OCI-LY1 (cell line): ENCODE data around the gene TXNDC11.

Source experiments
- H2AFZ ChIP-seq: fragments of 200-600 bp; sonication (generic), shearing (Covaris generic); 2 replicates; pipeline ENCODE4 v1.6.0; 2014; ENCODE audit warnings: antibody characterized with exemption, mild to moderate bottlenecking, low read length
- H3F3A ChIP-seq: fragments of 200-600 bp; sonication (generic), shearing (Covaris generic); 2 replicates; pipeline ENCODE4 v1.6.0; 2014; ENCODE audit warnings: mild to moderate bottlenecking, antibody characterized with exemption, low read length, moderate library complexity; ENCODE audit not compliant: insufficient read depth
- H3K27ac ChIP-seq: fragments of 200-600 bp; sonication (generic); 2 replicates; pipeline ENCODE4 v1.5.1; 2014; ENCODE audit warnings: low read length, mixed run types, mild to moderate bottlenecking, low read depth; ENCODE audit not compliant: poor library complexity, severe bottlenecking
- H3K27me3 ChIP-seq: fragments of 200-600 bp; sonication (generic); 2 replicates; pipeline ENCODE4 v1.6.0; 2014; ENCODE audit warnings: antibody characterized with exemption, mild to moderate bottlenecking, low read length, moderate library complexity; ENCODE audit not compliant: insufficient read depth
- H3K36me3 ChIP-seq: fragments of 200-600 bp; sonication (generic); 2 replicates; pipeline ENCODE4 v1.6.1; 2014; ENCODE audit warnings: mild to moderate bottlenecking, antibody characterized with exemption, low read length, moderate library complexity, mixed read lengths; ENCODE audit not compliant: insufficient read depth
- H3K4me1 ChIP-seq: fragments of 200-600 bp; sonication (generic); 2 replicates; pipeline ENCODE4 v1.5.1; 2014; ENCODE audit warnings: mild to moderate bottlenecking, low read length, moderate library complexity; ENCODE audit not compliant: insufficient read depth, severe bottlenecking
- H3K4me2 ChIP-seq: fragments of 200-600 bp; sonication (generic), shearing (Covaris generic); 2 replicates; pipeline ENCODE4 v1.6.1; 2014; ENCODE audit warnings: low read length
- H3K4me3 ChIP-seq: fragments of 200-600 bp; sonication (generic); 2 replicates; pipeline ENCODE4 v1.5.1; 2014; ENCODE audit warnings: low read length, low read depth, mild to moderate bottlenecking, mixed read lengths; ENCODE audit not compliant: poor library complexity, severe bottlenecking
- H3K79me2 ChIP-seq: fragments of 200-600 bp; shearing (Covaris generic); 2 replicates; pipeline ENCODE4 v1.6.1; 2016; ENCODE audit warnings: mixed run types, low read length, mixed read lengths; ENCODE audit not compliant: insufficient read depth
- H3K9ac ChIP-seq: fragments of 200-600 bp; sonication (generic), shearing (Covaris generic); 2 replicates; pipeline ENCODE4 v1.6.1; 2014; ENCODE audit warnings: mild to moderate bottlenecking, low read length, mixed read lengths
- H3K9me2 ChIP-seq: fragments of 200-600 bp; sonication (generic), shearing (Covaris generic); 2 replicates; pipeline ENCODE4 v1.6.1; 2014; ENCODE audit warnings: low read depth, mild to moderate bottlenecking, low read length, mixed read lengths
- H3K9me3 ChIP-seq: fragments of 200-600 bp; shearing (Covaris generic); 2 replicates; pipeline ENCODE4 v1.6.1; 2014; ENCODE audit warnings: low read length, mixed read lengths
- H4K20me1 ChIP-seq: fragments of 200-600 bp; sonication (generic), shearing (Covaris generic); 2 replicates; pipeline ENCODE4 v1.6.0; 2016; ENCODE audit warnings: mild to moderate bottlenecking, low read length; ENCODE audit not compliant: insufficient read depth
- EZH2 ChIP-seq: fragments of 200-600 bp; sonication (generic), shearing (Covaris generic); IDR thresholded peaks from 2 replicates; pipeline ENCODE4 v1.8.0; 2017; ENCODE audit warnings: borderline replicate concordance, mixed run types, mild to moderate bottlenecking, antibody characterized with exemption, low read length, moderate library complexity, mixed read lengths
- TF ChIP-seq, protein P1 (sequence below): fragments of 200-600 bp; sonication (generic), shearing (Covaris generic); IDR thresholded peaks from 2 replicates; pipeline ENCODE4 v1.5.1; 2017; ENCODE audit warnings: mild to moderate bottlenecking, antibody characterized with exemption, low read length, moderate library complexity, mixed read lengths

Gene TXNDC11

DNA sequence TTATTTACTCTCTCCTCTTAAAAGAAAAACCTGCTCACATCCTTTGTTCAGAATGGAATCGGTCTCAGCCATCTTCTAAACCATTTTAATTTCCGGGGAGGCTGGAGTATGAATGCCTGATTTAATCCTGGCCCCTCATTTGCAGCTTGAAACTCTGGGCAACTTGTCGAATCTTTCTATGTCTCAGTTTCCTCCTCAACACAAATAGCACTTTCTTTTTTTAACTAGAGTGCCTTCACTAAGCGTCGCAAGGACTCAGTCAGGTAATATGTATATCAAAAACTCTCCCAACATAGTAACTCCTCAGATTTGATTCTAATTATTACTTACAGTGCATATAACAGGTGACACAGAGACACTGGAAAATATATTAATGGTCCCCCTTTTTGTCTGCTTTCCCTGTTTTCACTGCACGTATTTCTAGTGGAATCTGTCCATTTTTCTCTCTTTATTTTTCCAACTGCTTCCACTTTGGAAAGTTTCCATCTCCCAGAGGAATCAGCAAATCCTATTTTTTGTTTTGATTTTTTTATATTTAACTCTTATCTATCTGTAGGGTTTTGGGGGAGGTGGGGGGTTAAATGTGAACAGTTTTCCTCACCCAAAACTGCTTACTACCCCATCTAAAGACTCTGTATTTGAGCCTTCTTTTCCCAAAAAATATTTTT lies 55.8 kb downstream of the TXNDC11 start:
- TF ChIP-seq, protein P1, sequence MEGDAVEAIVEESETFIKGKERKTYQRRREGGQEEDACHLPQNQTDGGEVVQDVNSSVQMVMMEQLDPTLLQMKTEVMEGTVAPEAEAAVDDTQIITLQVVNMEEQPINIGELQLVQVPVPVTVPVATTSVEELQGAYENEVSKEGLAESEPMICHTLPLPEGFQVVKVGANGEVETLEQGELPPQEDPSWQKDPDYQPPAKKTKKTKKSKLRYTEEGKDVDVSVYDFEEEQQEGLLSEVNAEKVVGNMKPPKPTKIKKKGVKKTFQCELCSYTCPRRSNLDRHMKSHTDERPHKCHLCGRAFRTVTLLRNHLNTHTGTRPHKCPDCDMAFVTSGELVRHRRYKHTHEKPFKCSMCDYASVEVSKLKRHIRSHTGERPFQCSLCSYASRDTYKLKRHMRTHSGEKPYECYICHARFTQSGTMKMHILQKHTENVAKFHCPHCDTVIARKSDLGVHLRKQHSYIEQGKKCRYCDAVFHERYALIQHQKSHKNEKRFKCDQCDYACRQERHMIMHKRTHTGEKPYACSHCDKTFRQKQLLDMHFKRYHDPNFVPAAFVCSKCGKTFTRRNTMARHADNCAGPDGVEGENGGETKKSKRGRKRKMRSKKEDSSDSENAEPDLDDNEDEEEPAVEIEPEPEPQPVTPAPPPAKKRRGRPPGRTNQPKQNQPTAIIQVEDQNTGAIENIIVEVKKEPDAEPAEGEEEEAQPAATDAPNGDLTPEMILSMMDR: no peak
- no peak for TF ChIP-seq EZH2
- peaks cover 22% of the 10 kb centered on the region for H3F3A ChIP-seq
- no peak overlapping the region for H2AFZ ChIP-seq
- H3K9me3 ChIP-seq: no peaks in the 10 kb centered on the region
- H3K4me1 ChIP-seq: peaks cover 83% of the 10 kb centered on the region
- no peaks in the 10 kb centered on the region for H4K20me1 ChIP-seq
- H3K27me3 ChIP-seq: no peaks in the 10 kb centered on the region
- peak overlapping the region; percentile 29; the same call in 1 of the 2 replicates for H3K9ac ChIP-seq
- H3K27ac ChIP-seq: peak overlapping the region; percentile 80
- H3K79me2 ChIP-seq: no peaks in the 10 kb centered on the region
- peak overlapping the region; percentile 50 for H3K4me2 ChIP-seq
- H3K36me3 ChIP-seq: peaks cover 62% of the 10 kb centered on the region
- H3K4me3 ChIP-seq: no peak overlapping the region
- no peaks in the 10 kb centered on the region for H3K9me2 ChIP-seq

GRCh38 chr16:11685844-11686618 lies 56.6 kb downstream of the TXNDC11 start:
- Histone ChIP-seq H3K9ac (no peak overlapping the region), H3K9me2 (no peaks in the 10 kb centered on the region), H2AFZ (no peak overlapping the region), H3K4me1 (peaks cover 91% of the 10 kb centered on the region), H3K36me3 (peaks cover 54% of the 10 kb centered on the region), H3K4me2 (peak overlapping the region; percentile 50; the same call in 1 of the 2 replicates), H3K27me3 (no peaks in the 10 kb centered on the region), H3K79me2 (no peaks in the 10 kb centered on the region), H3K9me3 (no peaks in the 10 kb centered on the region), H3K27ac (peak overlapping the region; percentile 80), H4K20me1 (no peaks in the 10 kb centered on the region), H3F3A (peaks cover 30% of the 10 kb centered on the region), H3K4me3 (no peak overlapping the region)
- no peak for TF ChIP-seq EZH2
- TF ChIP-seq, protein P1: no peak

GRCh38 chr16:11684231-11685025 lies 58.2 kb downstream of the TXNDC11 start:
- Histone ChIP-seq H3K4me1 (peaks cover 99% of the 10 kb centered on the region), H3K27me3 (no peaks in the 10 kb centered on the region), H3K9ac (peak overlapping the region; percentile 3; the same call in 1 of the 2 replicates), H3K27ac (peak overlapping the region; percentile 96), H3K4me3 (no peak overlapping the region), H3K9me3 (no peaks in the 10 kb centered on the region), H3K9me2 (no peaks in the 10 kb centered on the region), H4K20me1 (no peaks in the 10 kb centered on the region), H2AFZ (no peak overlapping the region), H3K36me3 (peaks cover 57% of the 10 kb centered on the region), H3K4me2 (peak overlapping the region; percentile 57), H3F3A (peaks cover 26% of the 10 kb centered on the region), H3K79me2 (no peaks in the 10 kb centered on the region)
- TF ChIP-seq EZH2: no peak
- TF ChIP-seq, protein P1: no peak
